CD4-positive, alpha-beta T cell (primary cell): Measurements from ENCODE around the gene MAML2. TPM values are rescaled to one million over a fixed set of nuclear protein-coding genes. Genes with fewer than 3 reads are reported as not detected.

ENCODE experiments used
- ATAC-seq: fragments of 200-7000 bp; cut with Tn5 transposase; one replicate; pipeline ENCODE4 v1.10.0; 2022; ENCODE audit warnings: mild to moderate bottlenecking; ENCODE audit not compliant: poor library complexity
- CTCF ChIA-PET: fragments of 350-600 bp; sonication (Branson Sonifier 250); formaldehyde crosslinking; loops from one replicate; lab custom pipeline; 2021; ENCODE audit warnings: antibody characterized with exemption, inconsistent platforms; lab: Charles Lee
- POLR2A ChIA-PET: fragments of 350-600 bp; sonication (Branson Sonifier 250); formaldehyde crosslinking; loops from one replicate; lab custom pipeline; 2021; ENCODE audit warnings: antibody characterized with exemption, inconsistent platforms; lab: Charles Lee
- DNase-seq, 14 experiments: peaks; one replicate each; pipeline ENCODE4 v3.0.0-alpha.2; 2013 to 2020; ENCODE audit warnings: mixed read lengths in 2 of 14
- H3K27ac ChIP-seq, 2 donors: one replicate each; pipeline versions ENCODE4 v1.5.1 to v1.7.0; 2013; ENCODE audit warnings: low read length in 2 of 2, low read depth in 1 of 2, mild to moderate bottlenecking in 1 of 2
- H3K27me3 ChIP-seq, 2 experiments: 1 replicate in 1 of 2; 2 replicates in 1 of 2; pipeline versions ENCODE4 v1.6.1 to v1.7.0; 2013; ENCODE audit warnings: low read length in 2 of 2, control low read depth in 1 of 2, mild to moderate bottlenecking in 1 of 2, moderate library complexity in 1 of 2; ENCODE audit not compliant: insufficient read depth in 2 of 2, control insufficient read depth in 1 of 2
- H3K36me3 ChIP-seq: one replicate; pipeline ENCODE4 v1.6.1; 2013; ENCODE audit warnings: low read length, control low read depth; ENCODE audit not compliant: insufficient read depth
- H3K4me1 ChIP-seq: one replicate; pipeline ENCODE4 v1.6.1; 2013; ENCODE audit warnings: low read length, control low read depth; ENCODE audit not compliant: insufficient read depth
- H3K4me3 ChIP-seq: one replicate; pipeline ENCODE4 v1.5.1; 2013; ENCODE audit warnings: mild to moderate bottlenecking, low read length, moderate library complexity
- H3K9me3 ChIP-seq, 2 experiments: 1 replicate in 1 of 2; 2 replicates in 1 of 2; pipeline versions ENCODE4 v1.6.1 to v1.7.0; 2013; ENCODE audit warnings: low read length in 2 of 2, mild to moderate bottlenecking in 2 of 2, control low read depth in 1 of 2, moderate library complexity in 1 of 2; ENCODE audit not compliant: control insufficient read depth in 1 of 2, insufficient read depth in 1 of 2
- H3K27ac Mint-ChIP-seq: one replicate; pipeline ENCODE4 v1.8.0; 2020; ENCODE audit warnings: mixed read lengths
- H3K27me3 Mint-ChIP-seq: one replicate; pipeline ENCODE4 v1.8.0; 2021; ENCODE audit warnings: mixed read lengths
- H3K36me3 Mint-ChIP-seq: one replicate; pipeline ENCODE4 v1.8.0; 2021; ENCODE audit warnings: low read depth, mixed read lengths
- H3K4me1 Mint-ChIP-seq: one replicate; pipeline ENCODE4 v1.8.0; 2021; ENCODE audit warnings: low read depth, mixed read lengths
- H3K4me3 Mint-ChIP-seq: one replicate; pipeline ENCODE4 v1.8.0; 2020; ENCODE audit warnings: mild to moderate bottlenecking, mixed read lengths
- H3K9me3 Mint-ChIP-seq: one replicate; pipeline ENCODE4 v1.8.0; 2020; ENCODE audit warnings: mixed read lengths
- intact Hi-C, 2 experiments: fragments of 100-400 bp; cut with DNase I in 1 of 2; cut with micrococcal nuclease in 1 of 2; formaldehyde crosslinking; loops; one replicate each; pipeline versions ENCODE4 v1.15.1 to v1.9.0; 2023 to 2025; cut with DNase I, micrococcal nuclease
- total RNA-seq, 174 experiments: library from RNA in 2 of 174; stranded (reverse) in 2 of 174; gene quantifications; one replicate each; pipeline ENCODE4 v1.2.3 and lab custom pipeline; 2021 to 2026
- TF ChIP-seq, protein P1 (sequence below): fragments of 200-600 bp; IDR thresholded peaks from one replicate; pipeline ENCODE4 v1.8.0; 2022; ENCODE audit warnings: antibody characterized with exemption, mild to moderate bottlenecking

Gene MAML2
- total RNA-seq, 2 experiments from 2014 or later: 58.8 to 59.8 TPM

DNA sequence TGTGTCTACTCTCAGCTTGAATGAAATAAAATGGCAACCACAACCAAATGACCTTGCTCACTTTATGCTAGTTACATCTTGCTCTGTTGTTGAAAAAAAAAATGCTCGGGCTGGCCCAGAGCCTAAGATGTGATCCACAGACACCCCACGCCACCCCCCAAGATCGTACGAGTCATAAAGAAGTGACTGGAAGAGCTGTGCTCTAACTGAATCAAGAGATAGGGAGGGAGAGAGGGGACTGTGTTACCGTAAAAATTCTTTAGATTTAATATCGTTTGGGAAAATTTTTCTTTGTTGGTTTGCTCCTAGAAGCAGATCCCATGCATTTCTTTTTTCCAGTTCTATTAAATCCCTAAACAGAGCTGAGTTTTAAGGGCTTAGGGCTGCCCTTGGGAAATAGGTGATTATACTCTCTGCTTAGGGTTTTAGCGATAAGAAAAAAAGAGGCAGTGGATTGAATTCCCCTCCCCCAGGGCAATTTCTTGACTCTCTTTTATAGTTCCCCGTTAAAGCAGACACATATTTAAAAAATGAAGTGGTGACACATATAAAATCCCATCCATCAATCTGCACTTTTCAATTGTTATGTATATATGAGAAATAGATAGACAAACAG lies 14.5 kb downstream of the MAML2 start:
- Histone ChIP-seq H3K4me1 (peaks cover 17% of the 10 kb centered on the region), H3K36me3 (peaks cover 10% of the 10 kb centered on the region), H3K27me3 (no peaks in the 10 kb centered on the region), H3K27ac (no peak overlapping the region), H3K4me3 (no peak overlapping the region), H3K9me3 (no peaks in the 10 kb centered on the region)
- CTCF ChIA-PET: interaction anchor here (1.2 kb wide), 1 partner anchor 15 kb away, joined by 4 read pairs; no protein-coding TSS in a partner anchor
- Mint-ChIP-seq H3K4me1 (peaks cover 82% of the 10 kb centered on the region), H3K27me3 (no peaks in the 10 kb centered on the region), H3K9me3 (no peaks in the 10 kb centered on the region), H3K27ac (peak overlapping the region; percentile 72), H3K36me3 (peaks cover 69% of the 10 kb centered on the region), H3K4me3 (no peak overlapping the region)
- intact Hi-C loops: no loop called here
- no peak for DNase-seq
- POLR2A ChIA-PET: interaction anchor here (0.6 to 1.4 kb wide), 4 partner anchors 12 to 269 kb away, joined by 3 to 4 read pairs (median 4); partner anchors contain the start of gene MAML2
- no peak for ATAC-seq
- TF ChIP-seq, protein P1, sequence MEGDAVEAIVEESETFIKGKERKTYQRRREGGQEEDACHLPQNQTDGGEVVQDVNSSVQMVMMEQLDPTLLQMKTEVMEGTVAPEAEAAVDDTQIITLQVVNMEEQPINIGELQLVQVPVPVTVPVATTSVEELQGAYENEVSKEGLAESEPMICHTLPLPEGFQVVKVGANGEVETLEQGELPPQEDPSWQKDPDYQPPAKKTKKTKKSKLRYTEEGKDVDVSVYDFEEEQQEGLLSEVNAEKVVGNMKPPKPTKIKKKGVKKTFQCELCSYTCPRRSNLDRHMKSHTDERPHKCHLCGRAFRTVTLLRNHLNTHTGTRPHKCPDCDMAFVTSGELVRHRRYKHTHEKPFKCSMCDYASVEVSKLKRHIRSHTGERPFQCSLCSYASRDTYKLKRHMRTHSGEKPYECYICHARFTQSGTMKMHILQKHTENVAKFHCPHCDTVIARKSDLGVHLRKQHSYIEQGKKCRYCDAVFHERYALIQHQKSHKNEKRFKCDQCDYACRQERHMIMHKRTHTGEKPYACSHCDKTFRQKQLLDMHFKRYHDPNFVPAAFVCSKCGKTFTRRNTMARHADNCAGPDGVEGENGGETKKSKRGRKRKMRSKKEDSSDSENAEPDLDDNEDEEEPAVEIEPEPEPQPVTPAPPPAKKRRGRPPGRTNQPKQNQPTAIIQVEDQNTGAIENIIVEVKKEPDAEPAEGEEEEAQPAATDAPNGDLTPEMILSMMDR: no peak

DNA sequence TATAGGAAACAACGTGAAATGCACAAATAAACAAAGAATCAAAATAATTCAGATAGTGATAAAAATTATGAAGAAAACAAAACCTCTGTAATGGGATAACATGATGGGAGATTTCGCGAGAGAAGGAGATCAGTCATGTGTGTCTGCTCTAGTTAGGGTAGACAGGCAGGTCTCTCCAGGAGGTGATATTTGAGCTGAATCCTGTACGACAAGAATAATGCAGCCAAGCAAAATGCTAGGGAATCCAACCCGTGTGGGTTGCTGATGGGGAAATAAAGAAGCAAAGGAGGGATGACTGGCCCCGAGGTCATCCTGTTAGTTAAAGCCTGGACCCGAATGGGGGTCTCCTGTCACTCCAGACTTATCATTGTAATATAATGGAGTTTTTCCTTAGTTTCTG lies 16.0 kb downstream of the MAML2 start:
- Mint-ChIP-seq H3K9me3 (no peaks in the 10 kb centered on the region), H3K4me3 (no peak overlapping the region), H3K27me3 (no peaks in the 10 kb centered on the region), H3K4me1 (peaks cover 82% of the 10 kb centered on the region), H3K27ac (peak overlapping the region; percentile 47), H3K36me3 (peaks cover 72% of the 10 kb centered on the region)
- peaks cover 13% of the 10 kb centered on the region for H3K4me1 ChIP-seq
- intact Hi-C loops: no loop called here
- H3K4me3 ChIP-seq: no peak overlapping the region
- TF ChIP-seq, protein P1: no peak
- DNase-seq: no peak
- ChIA-PET CTCF (no interaction called here), POLR2A (no interaction called here)
- H3K9me3 ChIP-seq: no peaks in the 10 kb centered on the region
- no peak for ATAC-seq
- H3K27me3 ChIP-seq: no peaks in the 10 kb centered on the region
- peaks cover 10% of the 10 kb centered on the region for H3K36me3 ChIP-seq
- H3K27ac ChIP-seq: no peak overlapping the region

DNA sequence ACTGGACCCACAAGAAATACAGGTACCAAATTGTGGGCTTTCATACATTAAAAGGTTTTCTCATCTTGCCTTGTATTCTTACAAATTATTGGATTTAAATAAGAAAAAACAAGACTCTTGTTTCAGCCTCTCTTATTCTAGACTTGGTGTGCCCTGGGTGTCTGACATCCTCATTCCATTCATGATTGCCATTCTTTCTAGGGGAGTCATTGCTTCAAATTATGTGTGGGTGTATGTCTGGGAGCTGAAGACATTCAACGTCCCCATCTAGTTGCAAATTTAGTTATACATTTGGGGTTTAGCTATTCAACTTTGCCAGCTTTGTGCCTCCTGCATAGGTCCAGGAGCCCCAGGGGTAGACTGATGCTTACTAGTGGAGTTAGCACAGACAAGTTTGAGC lies 18.1 kb downstream of the MAML2 start:
- ChIA-PET POLR2A (interaction anchor here (0.8 to 1.7 kb wide), 2 partner anchors 11 to 13 kb away, joined by 3 to 5 read pairs; no protein-coding TSS in a partner anchor), CTCF (interaction anchor here (1.1 to 1.5 kb wide), 2 partner anchors 11 to 18 kb away, joined by 4 to 6 read pairs; partner anchors contain the start of gene MAML2)
- TF ChIP-seq, protein P1: no peak
- ATAC-seq (no peak), DNase-seq (no peak)
- no peak overlapping the region for H3K27ac ChIP-seq
- no peaks in the 10 kb centered on the region for H3K27me3 ChIP-seq
- H3K4me3 ChIP-seq: no peak overlapping the region
- peaks cover 3% of the 10 kb centered on the region for H3K36me3 ChIP-seq
- Mint-ChIP-seq H3K9me3 (no peaks in the 10 kb centered on the region), H3K4me1 (peaks cover 88% of the 10 kb centered on the region), H3K4me3 (no peak overlapping the region), H3K27me3 (no peaks in the 10 kb centered on the region), H3K27ac (peak overlapping the region; percentile 66), H3K36me3 (peaks cover 83% of the 10 kb centered on the region)
- intact Hi-C loops: no loop called here
- no peaks in the 10 kb centered on the region for H3K9me3 ChIP-seq
- peaks cover 2% of the 10 kb centered on the region for H3K4me1 ChIP-seq
